GM21360 (cell line): ENCODE data around the gene ANO1.

ENCODE experiments used
- ATAC-seq: cut with Tn5 transposase; IDR thresholded peaks from one replicate; pipeline ENCODE4 v1.9.1; 2021; ENCODE audit warnings: mild to moderate bottlenecking, moderate library complexity; ENCODE audit not compliant: unreplicated experiment

Gene ANO1

GRCh38 chr11:70233034-70233433 lies 154.9 kb downstream of the ANO1 start:
- ATAC-seq: no peak

GRCh38 chr11:70233511-70233934 lies 155.4 kb downstream of the ANO1 start:
- no peak for ATAC-seq

DNA sequence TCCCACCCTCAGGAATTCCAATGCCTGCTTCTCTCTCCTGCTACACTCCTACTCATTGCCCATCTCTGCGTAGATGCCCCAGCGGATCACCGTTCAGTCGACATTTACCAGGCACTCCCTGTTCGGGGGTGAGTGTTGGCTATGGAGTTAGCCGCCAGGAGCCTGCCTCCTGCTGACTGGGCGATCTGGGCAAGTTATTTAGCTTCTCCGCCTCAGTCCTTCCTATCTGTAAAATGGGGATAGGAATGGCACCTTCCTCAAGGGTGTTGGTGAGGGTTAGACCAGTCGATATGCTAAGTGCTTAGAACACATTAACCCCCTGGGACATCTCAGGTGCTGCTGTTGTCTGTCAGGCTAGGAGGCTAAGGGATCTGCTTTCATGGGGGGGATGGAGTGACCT lies 155.8 kb downstream of the ANO1 start:
- ATAC-seq: no peak
